M059J (cell line): ENCODE results near the gene C3orf70. TPM values are rescaled to one million over a fixed set of nuclear protein-coding genes. Genes with fewer than 3 reads are reported as not detected.
A peak's percentile ranks its signal among the peaks of the same experiment; 100 is the strongest.

Experiments
- DNase-seq: peaks from one replicate; pipeline ENCODE4 v3.0.0-alpha.2; 2012; ENCODE audit warnings: low read depth
- total RNA-seq: library from RNA; depleted of rRNA; stranded (reverse); fragments of >200 nt; shearing (Covaris generic); gene quantifications from 2 replicates; pipeline ENCODE4 v1.2.3, GENCODE V29; 2014; rRNA removed

The C3orf70 gene
- total RNA-seq = not detected in 2 replicates

- peak; percentile 46 for DNase-seq
Measured at GRCh38 chr3:185152410-185153170, at the start of gene C3orf70. TSS of gene C3orf70 (minus strand) at chr3:185153060. CDS start at chr3:185152823, 237 bp downstream.

- DNase-seq = peak; percentile 80
Measured at GRCh38 chr3:185200639-185201038, 47.8 kb upstream of the C3orf70 start.

GRCh38 chr3:185199671-185200070 lies 46.8 kb upstream of the C3orf70 start:
- DNase-seq = no peak

GRCh38 chr3:185199206-185199605 lies 46.3 kb upstream of the C3orf70 start:
- DNase-seq = peak; percentile 23

GRCh38 chr3:185197068-185197467 lies 44.2 kb upstream of the C3orf70 start:
- DNase-seq = no peak

GRCh38 chr3:185195652-185196051 lies 42.8 kb upstream of the C3orf70 start:
- DNase-seq = no peak

- DNase-seq = no peak
Measured at GRCh38 chr3:185188816-185189215, 36.0 kb upstream of the C3orf70 start.

GRCh38 chr3:185187391-185187790 lies 34.5 kb upstream of the C3orf70 start:
- no peak for DNase-seq

GRCh38 chr3:185176750-185177359 lies 24.0 kb upstream of the C3orf70 start:
- DNase-seq = peak; percentile 42

- no peak for DNase-seq
Measured at GRCh38 chr3:185175370-185175987, 22.6 kb upstream of the C3orf70 start.

GRCh38 chr3:185172086-185173049 lies 19.5 kb upstream of the C3orf70 start:
- DNase-seq = no peak

- no peak for DNase-seq
Measured at GRCh38 chr3:185164428-185165217, 11.8 kb upstream of the C3orf70 start.

- no peak for DNase-seq
Measured at GRCh38 chr3:185162634-185163033, 9.8 kb upstream of the C3orf70 start.

GRCh38 chr3:185161761-185162160 lies 8.9 kb upstream of the C3orf70 start:
- no peak for DNase-seq

GRCh38 chr3:185157347-185157746 lies 4.5 kb upstream of the C3orf70 start:
- no peak for DNase-seq

- no peak for DNase-seq
Measured at GRCh38 chr3:185155678-185156077, 2.8 kb upstream of the C3orf70 start.

GRCh38 chr3:185153861-185154629 lies 1.2 kb upstream of the C3orf70 start:
- DNase-seq = no peak

- DNase-seq = peak; percentile 8
Measured at GRCh38 chr3:185153171-185153771, 411 bp upstream of the C3orf70 start.

GRCh38 chr3:185151964-185152409 lies 873 bp downstream of the C3orf70 start:
- DNase-seq = peak; percentile 25
